HG03196 (cell line): ENCODE data around the gene TNFAIP8L1.

ENCODE experiments used
- ATAC-seq: cut with Tn5 transposase; IDR thresholded peaks from one replicate; pipeline ENCODE4 v1.9.1; 2021; ENCODE audit not compliant: unreplicated experiment

TNFAIP8L1 gene

DNA sequence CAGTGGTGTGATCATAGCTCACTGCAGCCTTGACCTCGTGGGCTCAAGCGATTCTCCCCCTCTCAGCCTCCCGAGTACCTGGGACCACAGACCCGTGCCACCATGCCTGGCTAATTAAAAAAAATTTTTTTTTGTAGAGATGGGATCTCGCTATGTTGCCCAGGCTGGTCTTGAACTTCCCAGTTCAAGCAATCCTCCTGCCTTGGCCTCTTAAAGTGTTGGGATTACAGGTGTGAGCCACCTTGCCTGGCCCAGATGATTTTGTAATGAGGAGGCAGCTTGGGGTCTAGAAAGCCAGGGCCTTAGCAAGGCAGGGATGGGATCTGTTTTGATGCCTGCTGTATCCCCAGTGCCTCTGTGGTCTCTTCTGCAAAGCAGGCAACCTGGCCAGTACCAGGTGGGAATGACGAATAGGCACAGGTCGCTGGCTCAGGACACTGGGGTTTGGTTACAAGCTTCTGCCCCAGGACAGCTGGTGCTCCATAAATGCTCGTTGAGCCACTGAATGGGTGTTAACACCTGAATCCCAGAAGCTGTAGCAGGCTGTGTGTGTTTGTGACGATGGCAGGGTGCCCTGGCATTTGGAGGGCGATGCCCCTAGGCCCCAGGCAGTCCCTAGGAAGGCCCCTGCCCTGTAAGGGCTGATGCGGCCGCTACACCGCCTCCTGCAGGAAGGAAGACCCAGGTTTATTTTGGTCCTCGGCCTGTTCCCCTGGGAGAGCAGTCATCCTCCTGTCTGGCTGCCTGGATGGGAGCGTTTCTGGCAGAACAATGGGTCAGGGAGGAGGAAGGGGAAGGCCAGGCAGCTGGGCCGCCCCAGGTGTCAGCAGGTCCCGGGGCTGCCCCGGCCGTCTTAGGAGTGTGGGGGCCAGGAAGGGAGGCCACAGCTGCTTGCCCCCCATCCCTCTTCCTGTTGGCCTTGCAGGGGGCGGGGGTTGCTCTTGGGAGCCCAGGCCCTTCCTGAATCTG, 8.6 kb downstream of the TNFAIP8L1 start:
- no peak for ATAC-seq

DNA sequence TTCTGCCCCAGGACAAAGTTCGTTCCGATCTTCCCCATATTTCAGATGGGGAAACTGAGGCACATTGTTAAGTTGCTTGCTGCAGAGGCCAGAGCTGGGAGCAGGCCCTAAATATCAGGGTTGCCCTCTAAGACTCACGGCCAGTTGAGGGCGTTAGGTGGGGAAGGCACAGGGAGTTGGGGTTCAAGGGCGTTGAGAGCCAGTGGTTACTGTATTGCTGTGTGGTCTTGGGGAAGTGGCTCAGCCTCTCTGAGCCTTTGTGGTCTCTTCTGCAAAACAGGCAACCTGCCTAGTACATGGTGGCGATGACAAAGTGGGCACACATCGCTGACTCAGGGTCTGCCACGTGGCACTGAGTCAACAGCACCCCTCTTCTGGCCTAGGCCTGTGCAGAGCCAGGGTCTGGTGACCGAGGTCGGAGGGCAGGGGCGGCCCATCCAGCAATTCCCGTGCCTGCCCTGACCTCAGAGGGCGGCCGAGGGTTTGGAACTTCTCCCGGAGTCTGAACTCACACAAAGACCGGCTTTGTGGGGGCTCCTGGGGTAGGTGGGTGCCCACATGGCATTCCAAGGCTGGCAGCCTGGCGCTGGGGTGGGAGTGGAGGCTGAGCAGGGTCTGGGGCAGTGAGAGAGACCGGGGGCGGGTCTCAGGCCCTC, 10.2 kb downstream of the TNFAIP8L1 start:
- ATAC-seq, result no peak

GRCh38 chr19:4650159-4650558, 10.8 kb downstream of the TNFAIP8L1 start:
- no peak for ATAC-seq

GRCh38 chr19:4652075-4652474, 12.8 kb downstream of the TNFAIP8L1 start:
- no peak for ATAC-seq

GRCh38 chr19:4653793-4654436, 14.6 kb downstream of the TNFAIP8L1 start:
- ATAC-seq, result no peak

GRCh38 chr19:4654437-4655361, 15.4 kb downstream of the TNFAIP8L1 start:
- no peak for ATAC-seq

- ATAC-seq, result no peak
These were observed 16.8 kb downstream of the TNFAIP8L1 start for GRCh38 chr19:4656102-4656501.

GRCh38 chr19:4657262-4657661, 17.9 kb downstream of the TNFAIP8L1 start:
- ATAC-seq, result no peak

DNA sequence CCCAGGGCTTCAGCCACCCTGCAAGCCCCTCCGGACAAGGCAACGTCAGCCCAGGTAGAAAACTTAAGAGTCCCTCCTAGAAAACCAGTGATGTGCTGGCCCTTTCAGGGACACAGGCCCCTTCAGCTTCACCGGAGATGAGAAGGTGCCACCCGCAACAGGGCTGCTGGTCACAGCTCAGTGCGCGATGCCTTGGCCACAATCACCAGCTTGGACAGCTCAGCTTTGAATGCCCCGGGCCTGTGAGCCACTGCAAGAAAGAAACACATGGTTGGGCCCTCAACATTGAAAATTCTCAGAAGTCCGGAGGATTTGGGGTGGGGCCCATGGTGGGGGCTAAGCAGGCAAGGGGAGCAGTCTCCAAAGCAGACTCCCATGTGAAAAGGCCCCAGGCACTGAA, 18.5 kb downstream of the TNFAIP8L1 start:
- no peak for ATAC-seq

DNA sequence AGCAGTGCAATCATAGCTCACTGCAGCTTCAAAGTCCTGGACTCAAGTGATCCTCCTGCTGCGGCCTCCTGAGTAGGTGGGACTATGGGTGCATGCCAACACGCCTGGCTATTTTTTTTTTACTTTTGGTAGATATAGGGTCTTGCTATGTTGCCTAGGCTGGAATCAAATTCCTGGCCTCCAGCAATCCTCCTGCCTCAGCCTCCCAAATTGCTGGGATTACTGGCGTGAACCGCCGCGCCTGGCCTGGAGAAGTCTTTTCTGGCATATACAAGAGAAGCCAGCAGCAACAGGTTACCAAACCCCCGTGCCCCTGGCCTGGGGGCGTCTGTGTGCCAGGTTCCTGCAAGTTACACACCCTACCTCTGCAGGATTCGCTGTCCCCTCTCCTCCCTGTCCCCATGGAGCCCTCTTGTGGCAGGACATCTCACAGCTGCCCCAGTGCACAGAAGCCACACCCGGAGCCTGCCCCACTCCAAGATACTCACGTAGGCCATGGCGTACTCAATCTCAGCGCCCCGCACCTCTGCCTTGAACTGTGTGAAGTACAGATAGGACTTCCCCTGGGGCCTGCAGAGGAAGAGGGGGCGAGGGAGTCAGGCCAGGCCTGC, 21.0 kb downstream of the TNFAIP8L1 start:
- ATAC-seq, result no peak

DNA sequence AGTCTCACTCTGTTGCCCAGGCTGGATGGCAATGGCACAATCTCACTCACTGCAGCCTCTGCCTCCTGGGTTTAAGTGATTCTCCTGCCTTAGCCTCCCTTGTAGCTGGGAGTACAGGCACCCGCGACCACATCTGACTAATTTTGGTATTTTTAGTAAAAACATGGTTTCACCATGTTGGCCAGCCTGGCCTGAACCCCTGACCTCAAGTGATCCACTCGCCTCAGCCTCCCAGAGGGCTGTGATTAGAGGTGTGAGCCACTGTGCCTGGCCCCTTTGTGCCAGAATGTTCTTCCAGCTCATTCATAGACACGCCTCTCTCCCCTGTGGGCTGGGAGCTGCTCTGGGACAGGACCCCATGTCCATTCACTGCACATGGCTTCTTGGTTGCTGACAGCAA, 21.7 kb downstream of the TNFAIP8L1 start:
- no peak for ATAC-seq

- no peak for ATAC-seq
These were observed 22.8 kb downstream of the TNFAIP8L1 start for GRCh38 chr19:4662020-4662695.

- no peak for ATAC-seq
These were observed 23.5 kb downstream of the TNFAIP8L1 start for GRCh38 chr19:4662812-4663211.

GRCh38 chr19:4664642-4665041, 25.3 kb downstream of the TNFAIP8L1 start:
- ATAC-seq, result no peak

GRCh38 chr19:4669723-4670480, 30.6 kb downstream of the TNFAIP8L1 start, which contains the start of gene MYDGF:
MYDGF (minus strand) TSS chr19:4670342; CDS start chr19:4670334, 8 bp downstream.
- peak; percentile 72 for ATAC-seq

DNA sequence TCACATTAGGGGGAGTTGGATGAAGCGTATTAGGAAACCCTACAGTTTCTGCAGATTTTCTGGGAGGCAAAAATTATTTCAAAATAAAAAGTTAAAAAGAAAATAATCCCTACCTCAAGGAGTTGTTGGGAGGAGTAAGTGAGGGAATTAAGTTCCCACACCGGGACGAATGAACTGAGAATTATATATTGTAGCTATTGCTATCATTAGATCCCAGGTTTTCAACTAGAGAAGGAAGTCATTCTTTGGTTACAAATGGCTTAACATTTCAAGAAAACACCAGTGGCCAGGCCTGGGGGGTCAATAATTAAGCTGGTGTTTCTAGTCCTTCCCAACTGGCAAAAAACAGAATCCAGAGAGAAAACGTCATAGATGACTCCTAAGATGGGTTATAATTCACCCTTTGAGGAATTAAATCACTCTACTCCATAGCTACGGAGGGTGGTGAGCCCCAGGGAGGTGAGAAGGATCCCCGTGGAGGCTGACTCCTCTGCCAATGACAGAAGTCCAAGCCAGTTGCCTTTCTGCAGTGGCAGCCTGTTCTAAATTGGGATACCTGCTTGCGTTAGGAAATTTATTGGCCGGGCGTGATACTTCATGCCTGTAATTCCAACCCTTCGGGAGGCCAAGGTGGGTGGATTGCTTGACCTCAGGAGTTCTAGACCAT, 32.0 kb downstream of the TNFAIP8L1 start:
- ATAC-seq, result no peak

DNA sequence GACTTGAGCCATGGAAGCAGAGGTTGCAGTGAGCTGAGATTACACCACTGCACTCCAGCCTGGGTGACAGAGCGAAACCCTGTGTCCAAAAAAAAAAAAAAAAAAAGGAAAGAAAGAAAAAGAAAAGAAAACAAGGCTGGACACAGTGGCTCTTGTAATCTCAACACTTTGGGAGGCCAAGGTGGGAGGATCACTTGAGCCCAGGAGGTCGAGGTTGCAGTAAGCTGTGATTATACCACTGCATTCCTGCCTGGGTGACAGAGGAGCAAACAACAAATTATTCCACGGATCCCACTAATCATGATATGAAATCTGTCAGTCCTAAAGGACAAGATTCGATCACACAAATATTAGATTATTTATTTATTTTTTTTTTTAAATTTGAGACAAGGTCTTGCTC, 33.9 kb downstream of the TNFAIP8L1 start:
- ATAC-seq, result no peak

DNA sequence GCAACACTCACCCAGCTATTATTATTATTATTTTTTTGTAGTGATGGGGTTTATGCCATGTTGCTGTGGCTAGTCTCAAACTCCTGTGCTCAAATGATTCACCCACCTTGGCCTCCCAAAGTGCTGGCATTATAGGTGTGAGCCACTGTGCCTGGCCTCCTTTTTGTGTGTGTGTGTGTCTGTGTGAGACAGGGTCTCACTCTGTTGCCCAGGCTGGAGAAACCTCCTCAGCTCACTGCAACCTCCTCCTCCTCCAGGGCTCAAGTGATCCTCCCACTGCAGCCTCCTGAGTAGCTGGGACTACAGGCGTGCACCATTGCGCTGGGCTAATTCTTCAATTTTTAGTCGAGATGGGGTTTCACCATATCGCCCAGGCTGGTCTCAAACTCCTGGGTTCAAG, 34.4 kb downstream of the TNFAIP8L1 start:
- ATAC-seq, result no peak
